HG03025 (cell line): ENCODE results near the gene RNPEP.
"Not testable (repeated sequence)": the region's sequence is repeated elsewhere in the genome, so short reads cannot be mapped to it uniquely, and the experiment has no call there.

Experiments
- ATAC-seq: cut with Tn5 transposase; IDR thresholded peaks from one replicate; pipeline ENCODE4 v1.9.1; 2021; ENCODE audit warnings: mild to moderate bottlenecking, moderate library complexity; ENCODE audit not compliant: unreplicated experiment, low FRiP score

RNPEP gene

DNA sequence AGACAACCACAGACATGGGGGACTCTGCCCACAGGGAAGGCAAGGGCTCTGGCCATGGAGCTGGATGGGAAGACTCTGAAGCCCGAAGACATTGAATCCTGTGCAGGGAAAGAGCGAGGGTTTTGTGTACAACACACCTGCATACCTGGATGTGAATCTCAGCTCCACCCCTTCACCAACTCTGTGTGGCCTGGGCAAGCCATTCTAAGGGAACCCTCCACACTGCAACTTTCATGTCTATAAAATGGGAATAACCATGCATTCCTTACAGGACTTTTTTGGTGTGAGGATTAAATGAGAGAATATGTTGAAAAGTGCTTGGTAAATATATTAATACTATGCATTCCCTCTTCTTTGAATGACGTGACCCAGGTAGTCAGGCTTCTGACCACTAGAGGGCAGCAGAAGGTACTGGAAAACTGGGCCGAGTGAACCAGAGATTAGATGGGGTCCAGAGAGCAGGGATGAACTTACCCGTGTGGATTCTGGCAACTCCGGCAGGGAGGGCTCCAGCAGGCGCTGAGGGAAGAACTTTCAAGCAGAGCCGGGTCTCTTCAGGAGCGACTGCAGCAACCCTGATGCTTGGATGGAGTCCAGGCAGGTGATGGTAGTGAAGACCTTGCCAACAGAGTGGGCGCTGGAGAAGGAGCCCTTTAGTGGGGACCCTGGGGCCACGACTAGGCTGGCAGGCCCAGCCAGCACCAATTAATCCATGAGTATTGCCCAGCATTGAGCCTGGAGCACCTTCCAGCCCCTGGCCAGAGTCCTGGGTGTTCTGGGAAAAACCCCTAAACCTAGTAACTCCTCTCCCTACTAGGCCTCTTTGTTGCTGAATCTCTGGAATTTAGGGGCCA is 27.1 kb downstream of the RNPEP start:
- ATAC-seq: no peak

- ATAC-seq: peak; percentile 45
Observed at GRCh38 chr1:202010180-202011015, 27.9 kb downstream of the RNPEP start, which contains the start of gene ELF3. Gene ELF3, plus strand, starts transcription at chr1:202010587. Its CDS starts 550 bp downstream, at chr1:202011137.

- ATAC-seq: no peak
Observed at GRCh38 chr1:202011994-202012393, 29.5 kb downstream of the RNPEP start.

GRCh38 chr1:202012544-202013478 is 30.4 kb downstream of the RNPEP start:
- ATAC-seq: no peak

DNA sequence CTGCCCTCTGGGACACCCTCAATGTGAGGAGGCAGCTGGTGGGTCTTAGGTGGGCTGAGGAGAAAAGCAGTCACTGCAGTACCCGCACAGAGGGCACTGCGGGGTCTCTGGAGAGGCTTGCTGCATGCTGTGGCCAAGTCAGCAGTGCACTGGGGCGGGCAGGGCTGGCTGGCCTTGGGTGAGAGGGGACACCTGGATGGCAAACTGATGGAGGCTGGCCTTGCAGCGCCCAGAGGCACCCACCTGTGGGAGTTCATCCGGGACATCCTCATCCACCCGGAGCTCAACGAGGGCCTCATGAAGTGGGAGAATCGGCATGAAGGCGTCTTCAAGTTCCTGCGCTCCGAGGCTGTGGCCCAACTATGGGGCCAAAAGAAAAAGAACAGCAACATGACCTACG is 31.2 kb downstream of the RNPEP start:
- no peak for ATAC-seq

DNA sequence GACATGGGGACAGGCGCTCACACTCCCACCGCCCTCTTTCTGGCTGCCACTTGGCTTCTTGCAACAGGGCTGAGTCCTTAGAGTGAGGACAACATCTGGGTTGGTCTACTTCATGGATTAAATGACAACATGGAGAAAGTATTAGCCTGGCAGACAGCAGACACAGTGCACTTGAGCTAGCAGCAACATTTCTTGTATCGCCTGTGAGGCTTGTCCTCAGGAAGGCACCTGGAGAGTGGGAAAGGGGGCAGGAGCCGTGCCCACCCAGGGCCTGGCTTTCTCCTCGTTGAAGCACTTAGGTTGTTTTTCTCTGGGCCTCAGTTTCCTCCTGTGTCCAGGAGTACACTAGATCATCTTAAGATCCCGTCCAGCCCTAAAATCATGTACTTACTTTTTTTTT is 31.6 kb downstream of the RNPEP start:
- no peak for ATAC-seq

GRCh38 chr1:202014915-202015661 is 32.6 kb downstream of the RNPEP start:
- ATAC-seq: no peak

- no peak for ATAC-seq
Observed at GRCh38 chr1:202015662-202015937, 33.2 kb downstream of the RNPEP start.

GRCh38 chr1:202016022-202016810 is 33.8 kb downstream of the RNPEP start:
- no peak for ATAC-seq

GRCh38 chr1:202016811-202017748 is 34.6 kb downstream of the RNPEP start:
- no peak for ATAC-seq

- ATAC-seq: no peak
Observed at GRCh38 chr1:202017749-202018467, 35.5 kb downstream of the RNPEP start.

DNA sequence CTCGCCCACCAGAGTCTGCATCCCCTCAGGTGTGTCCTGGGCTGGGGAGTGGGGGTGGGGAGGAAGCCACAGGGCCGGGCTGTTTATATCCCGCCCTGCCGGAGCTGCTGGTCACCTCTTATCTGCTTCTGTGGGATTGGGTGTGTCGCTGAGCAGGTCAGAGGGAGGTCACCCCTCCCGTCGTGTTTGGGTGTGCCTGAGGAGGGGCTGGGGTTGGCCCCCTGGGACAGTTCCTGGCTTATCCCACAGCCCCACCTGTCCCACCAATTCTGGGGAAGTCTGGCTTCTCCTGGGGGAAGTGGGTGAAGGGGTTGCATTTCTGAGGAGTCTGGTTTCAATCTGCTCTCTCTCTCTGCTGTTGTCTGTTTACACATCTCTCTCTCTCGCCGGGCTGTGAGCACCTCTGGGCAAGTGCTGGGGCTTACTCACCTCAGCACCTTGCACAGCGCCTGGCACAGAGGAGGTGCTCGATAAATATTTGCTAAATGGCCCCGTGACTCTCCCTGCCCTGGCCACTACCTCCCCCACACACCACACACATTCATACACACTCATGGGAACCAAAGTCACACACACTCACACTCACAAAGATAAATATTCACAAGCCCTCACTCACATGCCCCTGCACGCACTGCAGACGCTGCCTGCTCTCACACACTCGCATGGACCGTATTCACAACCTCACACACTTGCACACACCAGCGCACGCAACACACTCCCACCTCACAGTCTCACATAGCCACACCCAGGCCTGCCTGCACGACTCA is 36.2 kb downstream of the RNPEP start:
- no peak for ATAC-seq

DNA sequence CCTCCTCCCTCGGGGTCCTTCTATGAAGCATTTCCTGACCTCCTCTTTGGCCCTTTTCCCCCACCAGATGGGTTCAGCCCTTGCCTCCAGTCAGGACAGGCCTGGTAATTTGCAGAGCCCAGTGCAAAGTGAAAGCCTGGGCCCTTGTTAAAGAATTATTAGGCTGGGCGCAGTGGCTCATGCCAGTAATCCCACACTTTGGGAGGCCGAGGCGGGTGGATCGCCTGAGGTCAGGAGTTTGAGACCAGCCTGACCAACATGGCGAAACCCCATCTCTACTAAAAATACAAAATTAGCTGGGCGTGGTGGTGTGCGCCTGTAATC is 36.7 kb downstream of the RNPEP start:
- ATAC-seq: not testable (repeated sequence)

DNA sequence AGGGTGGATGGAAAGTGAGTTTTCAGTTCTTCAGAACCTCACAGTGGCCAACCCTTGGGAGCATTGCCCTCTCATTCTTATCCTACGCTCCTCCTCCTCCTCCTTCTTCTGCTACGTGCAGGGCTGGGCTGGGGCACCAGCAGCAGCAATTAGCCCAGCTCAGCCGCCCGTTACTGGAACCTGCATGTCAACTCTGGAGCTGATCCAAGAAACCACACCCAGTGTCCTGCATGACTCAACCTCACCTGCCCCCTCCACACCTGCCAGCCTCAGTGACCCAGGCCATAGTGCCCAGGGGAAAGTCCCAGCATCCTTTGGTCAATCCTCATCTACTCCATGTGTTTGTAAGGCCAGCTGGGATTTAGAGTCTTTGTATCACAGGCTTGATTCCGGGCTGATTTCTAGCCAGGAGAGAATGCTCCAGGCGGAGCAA is 40.6 kb downstream of the RNPEP start:
- no peak for ATAC-seq

- ATAC-seq: no peak
Observed at GRCh38 chr1:202029171-202029665, 46.8 kb downstream of the RNPEP start.

DNA sequence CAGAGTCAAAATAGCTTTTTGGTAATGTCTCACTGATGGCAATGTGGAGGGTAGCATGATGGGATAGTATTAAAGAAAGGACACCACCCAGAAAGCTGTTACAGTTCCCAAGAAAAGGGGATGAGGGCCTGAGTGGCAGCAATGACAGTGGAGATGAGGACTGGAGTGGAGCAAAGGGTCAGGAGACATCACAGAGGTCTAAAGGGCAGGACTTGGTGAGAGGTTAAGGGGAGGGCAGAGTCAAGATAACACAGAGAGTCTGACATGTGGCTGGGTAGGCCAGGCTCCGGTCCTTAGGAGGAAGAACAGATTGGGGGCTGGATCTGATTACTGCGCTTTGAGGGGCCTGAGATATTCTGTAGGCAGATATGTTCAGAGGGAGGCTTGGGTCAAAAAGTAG is 47.3 kb downstream of the RNPEP start:
- ATAC-seq: no peak

DNA sequence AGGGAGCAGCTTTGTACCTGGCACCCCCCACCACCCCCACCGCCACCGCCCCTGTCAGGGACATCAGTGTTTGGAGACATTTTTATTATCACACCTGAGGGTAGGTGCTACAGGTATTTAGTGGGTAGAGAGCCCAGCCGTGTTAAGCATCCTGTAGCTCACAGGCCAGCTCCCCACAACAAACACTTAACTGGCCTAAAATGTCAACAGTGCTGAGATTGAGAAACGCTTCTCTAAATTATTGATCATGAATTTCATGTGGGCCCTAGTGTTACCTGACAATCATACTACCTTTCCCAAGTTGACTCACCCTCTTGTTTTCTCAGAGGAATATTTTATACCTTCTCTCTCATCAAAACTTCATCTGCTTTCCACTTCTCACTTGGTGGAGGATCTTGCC is 49.3 kb downstream of the RNPEP start:
- ATAC-seq: no peak
